ENCODE results near the gene TRA2A. TPM values are rescaled to one million over a fixed set of nuclear protein-coding genes. Genes with fewer than 3 reads are reported as not detected.

TRA2A gene
- total RNA-seq, 1 experiment from 2014 or later, result 27.6 TPM

DNA sequence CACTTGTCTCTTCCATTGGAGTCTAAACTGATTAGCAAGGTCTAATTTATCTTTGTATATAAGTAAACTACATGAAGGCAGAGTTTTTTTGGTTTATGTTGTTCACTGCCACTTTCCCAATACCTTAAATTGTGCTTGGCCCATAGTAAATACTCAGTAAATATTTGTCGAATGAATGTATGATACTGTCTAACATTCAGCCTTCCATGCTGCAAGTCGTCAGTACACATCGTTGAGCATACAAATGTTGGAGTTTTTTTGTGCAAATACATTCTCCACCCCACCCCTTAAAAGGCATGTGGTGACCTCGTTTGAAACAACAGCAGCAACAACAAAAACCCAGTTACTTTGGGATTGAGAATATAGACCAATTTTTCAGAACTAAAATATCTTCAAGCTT, 44.1 kb downstream of the TRA2A start:
- DNase-seq (no peak), ATAC-seq (no peak; the same call in 1 of the 2 replicates)
- Histone ChIP-seq H3K9ac (ENCODE audit: low read length) (no peak overlapping the region), H3K27ac (ENCODE audit: low read length) (no peak overlapping the region), H3K9me3 (ENCODE audit: low read length) (no peaks in the 10 kb centered on the region), H3K4me3 (ENCODE audit: low read length) (no peak overlapping the region), H3F3A (ENCODE audit: low read length, unreplicated experiment) (no peaks in the 10 kb centered on the region), H4K20me1 (ENCODE audit: low read length) (no peaks in the 10 kb centered on the region), H3K4me1 (ENCODE audit: insufficient read depth, low read length) (no peaks in the 10 kb centered on the region), H2AFZ (ENCODE audit: low read length) (no peak overlapping the region), H3K4me2 (ENCODE audit: low read length) (no peak overlapping the region), H3K36me3 (ENCODE audit: low read depth, low read length) (no peaks in the 10 kb centered on the region), H3K9me2 (replicated peaks; ENCODE audit: low read length) (no peaks in the 10 kb centered on the region), H3K79me2 (ENCODE audit: low read length) (no peaks in the 10 kb centered on the region), H3K27me3 (ENCODE audit: low read length) (no peaks in the 10 kb centered on the region)
- POLR2A ChIA-PET (ENCODE audit: unreplicated experiment), result interaction anchor here (0.5 to 0.7 kb wide), 2 partner anchors 7 to 28 kb away, joined by 5 to 13 read pairs; no protein-coding TSS in a partner anchor
- BruUV-seq (replicated peaks), result no TSS peak
- TF ChIP-seq EZH2 (IDR thresholded peaks at IDR 0.05; ENCODE audit: low read length, unreplicated experiment), result no peak
- no peak for TF ChIP-seq EZH2phosphoT487 (IDR thresholded peaks at IDR 0.05; ENCODE audit: borderline replicate concordance, low read length)
- TF ChIP-seq, protein P1, sequence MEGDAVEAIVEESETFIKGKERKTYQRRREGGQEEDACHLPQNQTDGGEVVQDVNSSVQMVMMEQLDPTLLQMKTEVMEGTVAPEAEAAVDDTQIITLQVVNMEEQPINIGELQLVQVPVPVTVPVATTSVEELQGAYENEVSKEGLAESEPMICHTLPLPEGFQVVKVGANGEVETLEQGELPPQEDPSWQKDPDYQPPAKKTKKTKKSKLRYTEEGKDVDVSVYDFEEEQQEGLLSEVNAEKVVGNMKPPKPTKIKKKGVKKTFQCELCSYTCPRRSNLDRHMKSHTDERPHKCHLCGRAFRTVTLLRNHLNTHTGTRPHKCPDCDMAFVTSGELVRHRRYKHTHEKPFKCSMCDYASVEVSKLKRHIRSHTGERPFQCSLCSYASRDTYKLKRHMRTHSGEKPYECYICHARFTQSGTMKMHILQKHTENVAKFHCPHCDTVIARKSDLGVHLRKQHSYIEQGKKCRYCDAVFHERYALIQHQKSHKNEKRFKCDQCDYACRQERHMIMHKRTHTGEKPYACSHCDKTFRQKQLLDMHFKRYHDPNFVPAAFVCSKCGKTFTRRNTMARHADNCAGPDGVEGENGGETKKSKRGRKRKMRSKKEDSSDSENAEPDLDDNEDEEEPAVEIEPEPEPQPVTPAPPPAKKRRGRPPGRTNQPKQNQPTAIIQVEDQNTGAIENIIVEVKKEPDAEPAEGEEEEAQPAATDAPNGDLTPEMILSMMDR (conservative IDR thresholded peaks at IDR 0.05; ENCODE audit: low read depth, low read length), result no peak
- CTCF ChIA-PET, result no interaction called here
- intact Hi-C loops (cut with micrococcal nuclease), result no loop called here

GRCh38 chr7:23486002-23486773, 45.6 kb downstream of the TRA2A start:
- TF ChIP-seq, protein P1 (conservative IDR thresholded peaks at IDR 0.05; ENCODE audit: low read depth, low read length), result no peak
- no peak for TF ChIP-seq EZH2phosphoT487 (IDR thresholded peaks at IDR 0.05; ENCODE audit: borderline replicate concordance, low read length)
- TF ChIP-seq EZH2 (IDR thresholded peaks at IDR 0.05; ENCODE audit: low read length, unreplicated experiment), result no peak

GRCh38 chr7:23482686-23483085, 49.1 kb downstream of the TRA2A start:
- CTCF ChIA-PET, result no interaction called here
- H4K20me1 ChIP-seq (ENCODE audit: low read length), result no peaks in the 10 kb centered on the region
- intact Hi-C loops (cut with micrococcal nuclease), result no loop called here

More at GRCh38 chr7:23486002-23486773, 45.6 kb downstream of the TRA2A start:
- no peak overlapping the region for H3K9ac ChIP-seq (ENCODE audit: low read length)
- CTCF ChIA-PET, result interaction anchor here (0.6 kb wide), 1 partner anchor 60 kb away, joined by 5 read pairs; no protein-coding TSS in a partner anchor
- H2AFZ ChIP-seq (ENCODE audit: low read length), result no peak overlapping the region
- H3K79me2 ChIP-seq (ENCODE audit: low read length), result no peaks in the 10 kb centered on the region
- H3K9me2 ChIP-seq (replicated peaks; ENCODE audit: low read length), result no peaks in the 10 kb centered on the region
- no peaks in the 10 kb centered on the region for H3K9me3 ChIP-seq (ENCODE audit: low read length)
- no peak overlapping the region for H3K4me3 ChIP-seq (ENCODE audit: low read length)
- no peaks in the 10 kb centered on the region for H4K20me1 ChIP-seq (ENCODE audit: low read length)
- H3K36me3 ChIP-seq (ENCODE audit: low read depth, low read length), result no peaks in the 10 kb centered on the region
- no peaks in the 10 kb centered on the region for H3K4me1 ChIP-seq (ENCODE audit: insufficient read depth, low read length)
- no peak overlapping the region for H3K27ac ChIP-seq (ENCODE audit: low read length)
- intact Hi-C loops (cut with micrococcal nuclease), result no loop called here
- BruUV-seq (replicated peaks), result no TSS peak
- ATAC-seq (no peak), DNase-seq (no peak)
- POLR2A ChIA-PET (ENCODE audit: unreplicated experiment), result no interaction called here
- no peaks in the 10 kb centered on the region for H3K27me3 ChIP-seq (ENCODE audit: low read length)
- H3F3A ChIP-seq (ENCODE audit: low read length, unreplicated experiment), result no peaks in the 10 kb centered on the region
- H3K4me2 ChIP-seq (ENCODE audit: low read length), result no peak overlapping the region

More at GRCh38 chr7:23482686-23483085, 49.1 kb downstream of the TRA2A start:
- no peaks in the 10 kb centered on the region for H3K4me1 ChIP-seq (ENCODE audit: insufficient read depth, low read length)
- no peaks in the 10 kb centered on the region for H3F3A ChIP-seq (ENCODE audit: low read length, unreplicated experiment)
- no peak overlapping the region for H2AFZ ChIP-seq (ENCODE audit: low read length)
- H3K27ac ChIP-seq (ENCODE audit: low read length), result no peak overlapping the region
- peaks cover 9% of the 10 kb centered on the region; the same call in 1 of the 2 replicates for H3K27me3 ChIP-seq (ENCODE audit: low read length)
- POLR2A ChIA-PET (ENCODE audit: unreplicated experiment), result no interaction called here
- no peaks in the 10 kb centered on the region for H3K36me3 ChIP-seq (ENCODE audit: low read depth, low read length)
- no peak overlapping the region for H3K4me3 ChIP-seq (ENCODE audit: low read length)
- DNase-seq (no peak), ATAC-seq (no peak)
- H3K79me2 ChIP-seq (ENCODE audit: low read length), result no peaks in the 10 kb centered on the region
- H3K4me2 ChIP-seq (ENCODE audit: low read length), result no peak overlapping the region
- H3K9me2 ChIP-seq (replicated peaks; ENCODE audit: low read length), result no peaks in the 10 kb centered on the region
- TF ChIP-seq EZH2phosphoT487 (IDR thresholded peaks at IDR 0.05; ENCODE audit: borderline replicate concordance, low read length) (no peak), EZH2 (IDR thresholded peaks at IDR 0.05; ENCODE audit: low read length, unreplicated experiment) (no peak)
- TF ChIP-seq, protein P1 (conservative IDR thresholded peaks at IDR 0.05; ENCODE audit: low read depth, low read length), result no peak
- H3K9ac ChIP-seq (ENCODE audit: low read length), result no peak overlapping the region
- BruUV-seq (replicated peaks), result no TSS peak
- H3K9me3 ChIP-seq (ENCODE audit: low read length), result no peaks in the 10 kb centered on the region
